H1 (cell line): ENCODE measurements around the gene SCGB3A1. TPM values are rescaled to one million over a fixed set of nuclear protein-coding genes. Genes with fewer than 3 reads are reported as not detected.

Experiments
- CEBPB ChIP-seq: IDR thresholded peaks from 2 replicates; pipeline ENCODE4 v1.6.1; 2012; ENCODE audit warnings: low read depth, low read length
- EZH2 ChIP-seq: fragments of 200-600 bp; sonication (generic); IDR thresholded peaks from 2 replicates; pipeline ENCODE4 v1.7.1; 2012; ENCODE audit warnings: low read depth, mild to moderate bottlenecking, moderate library complexity, low read length, inconsistent platforms; ENCODE audit not compliant: severe bottlenecking
- polyA plus RNA-seq, 7 experiments: library from polyadenylated mRNA; depleted of rRNA in 3 of 7; stranded (reverse) in 5 of 7; unstranded in 2 of 7; fragments of >200 nt in 5 of 7; fragments of 200-250 nt in 2 of 7; gene quantifications; 1 replicate in 5 of 7; 2 replicates in 1 of 7; 4 replicates in 1 of 7; pipeline versions ENCODE4 v1.2.1 to v1.2.3, GENCODE V29; 2011 to 2013; ENCODE audit warnings: missing spikeins in 2 of 7, mixed read lengths in 2 of 7
- total RNA-seq: library from RNA; stranded (reverse); fragmentation: NEBNext Ultra II Directional; extraction: Animal tissue kit (Norgen Biotek cat#: 25700); gene quantifications from 2 replicates; pipeline ENCODE4 v1.2.1, GENCODE V29; 2021

SCGB3A1 gene
- total and polyA plus RNA-seq, 2 of the 8 experiments (the other 6 are each of a cell fraction or from before 2014, with no cell fraction given): 0.20 TPM; not detected in 1

- TF ChIP-seq EZH2 (no peak), CEBPB (no peak)
- TF ChIP-seq, all 59 proteins: peak for 0
These were observed 39.1 kb upstream of the SCGB3A1 start (continued) for GRCh38 chr5:180630426-180630825.
